HG03378 (cell line): ENCODE results near the gene METRN.
"Not testable (repeated sequence)": the region's sequence is repeated elsewhere in the genome, so short reads cannot be mapped to it uniquely, and the experiment has no call there.

Experiments used
- ATAC-seq: cut with Tn5 transposase; IDR thresholded peaks from one replicate; pipeline ENCODE4 v1.9.1; 2021; ENCODE audit warnings: mild to moderate bottlenecking, moderate library complexity; ENCODE audit not compliant: unreplicated experiment

METRN gene

DNA sequence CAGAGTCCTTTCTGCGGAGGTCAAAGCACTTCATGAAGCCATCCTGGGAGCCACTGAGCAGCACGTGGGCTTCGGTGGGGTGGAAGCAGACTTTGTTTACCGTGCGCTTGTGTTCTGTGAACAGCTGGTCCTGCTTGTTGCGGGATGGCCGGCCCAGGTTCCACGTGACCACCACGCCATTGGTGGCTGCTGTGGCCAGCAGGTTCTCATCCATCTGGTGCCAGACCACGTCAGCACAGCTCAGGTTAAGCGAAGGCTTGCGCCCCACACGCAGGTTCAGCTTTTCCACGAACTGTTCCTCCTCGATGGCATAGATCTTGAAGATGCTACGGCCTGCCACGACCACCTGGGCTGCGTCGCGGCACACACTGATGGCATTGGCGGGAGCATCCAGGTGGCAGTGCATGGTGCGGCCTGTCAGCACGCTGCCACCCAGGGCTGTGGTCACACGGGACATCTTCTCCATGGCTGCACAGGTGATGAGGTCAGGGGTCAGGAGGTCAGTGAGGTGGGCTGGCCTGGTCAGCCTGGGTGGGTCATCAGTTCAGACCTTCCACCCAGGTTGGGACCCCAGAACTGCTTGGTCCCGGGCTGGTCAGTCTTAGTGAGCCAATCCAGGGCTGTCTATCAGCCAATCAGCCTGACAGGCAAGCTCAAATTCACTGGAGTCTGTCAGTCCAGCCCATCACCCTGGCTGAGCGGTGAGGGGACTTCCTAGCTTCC lies 25.6 kb upstream of the METRN start:
- ATAC-seq: no peak

DNA sequence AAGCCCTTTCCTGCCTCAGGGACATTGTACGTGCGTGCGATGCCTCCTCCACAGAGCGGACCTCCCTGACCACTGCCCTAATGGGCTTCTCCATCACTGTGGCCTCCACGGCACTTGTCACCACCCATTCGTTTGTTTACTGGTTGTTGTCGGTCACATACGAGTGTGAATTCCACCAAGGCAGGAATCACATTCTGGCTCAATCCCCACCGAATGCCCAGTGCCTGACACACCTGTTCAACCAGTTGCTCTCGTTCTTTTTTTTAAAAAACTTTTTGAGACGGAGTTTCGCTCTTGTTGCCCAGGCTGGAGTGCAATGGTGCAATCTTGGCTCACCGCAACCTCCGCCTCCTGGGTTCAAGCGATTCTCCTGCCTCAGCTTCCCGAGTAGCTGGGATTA lies 23.7 kb upstream of the METRN start:
- not testable (repeated sequence) for ATAC-seq

DNA sequence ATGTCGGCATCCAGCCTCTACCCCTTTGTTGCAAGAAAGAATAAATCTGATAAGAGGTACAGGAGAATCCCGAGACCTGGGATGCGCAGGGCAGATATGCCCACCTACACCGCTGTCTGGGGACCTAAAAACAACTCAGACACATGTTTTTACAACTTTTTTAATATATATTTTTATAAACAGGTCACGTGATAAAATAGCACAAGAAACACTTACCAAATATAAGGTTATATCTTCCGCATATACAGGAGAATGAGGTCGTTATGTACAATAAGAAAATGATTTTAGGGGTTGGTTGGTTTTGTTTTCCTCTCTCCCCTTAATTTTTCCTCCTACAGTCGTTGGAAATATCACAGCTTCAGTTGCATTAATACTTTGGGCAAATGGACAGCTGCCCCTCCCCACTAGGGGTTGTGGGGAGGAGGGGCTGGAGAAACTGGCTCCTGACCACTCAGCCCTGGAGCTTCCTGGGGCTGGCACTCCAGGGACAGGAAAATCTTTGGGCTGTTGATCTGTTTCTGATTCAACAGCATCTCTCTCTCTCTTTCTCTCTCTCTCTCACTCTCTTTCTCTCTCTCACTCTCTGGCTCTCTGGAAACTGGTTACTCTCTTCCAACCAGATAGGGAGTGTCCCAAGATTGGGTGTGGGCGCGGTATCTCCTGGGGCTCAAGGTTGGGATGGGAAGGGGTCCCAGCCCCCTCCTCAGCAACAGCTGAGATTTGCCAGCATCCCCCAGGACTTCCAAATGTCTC lies 22.4 kb upstream of the METRN start:
- ATAC-seq: no peak

DNA sequence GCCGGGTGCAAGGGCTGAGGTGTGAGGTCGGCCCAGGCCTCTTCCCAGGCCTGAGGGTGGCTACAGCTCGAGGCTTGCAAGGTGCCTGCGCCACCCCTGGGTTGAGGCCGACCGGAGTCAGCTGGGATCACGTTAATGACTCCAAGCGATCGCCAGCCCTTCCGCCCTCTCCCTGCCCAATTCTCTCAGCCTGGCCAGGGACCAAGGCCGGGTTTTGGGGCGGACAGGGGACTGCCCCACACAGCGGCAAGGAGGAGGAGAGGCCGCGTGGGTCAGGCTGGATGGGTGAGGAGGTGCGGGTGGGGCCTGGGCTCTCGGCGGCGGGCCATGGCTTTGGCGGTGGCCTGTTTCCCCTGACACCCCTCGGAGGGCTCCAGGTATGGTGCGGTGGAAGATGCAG lies 21.6 kb upstream of the METRN start:
- ATAC-seq: no peak

DNA sequence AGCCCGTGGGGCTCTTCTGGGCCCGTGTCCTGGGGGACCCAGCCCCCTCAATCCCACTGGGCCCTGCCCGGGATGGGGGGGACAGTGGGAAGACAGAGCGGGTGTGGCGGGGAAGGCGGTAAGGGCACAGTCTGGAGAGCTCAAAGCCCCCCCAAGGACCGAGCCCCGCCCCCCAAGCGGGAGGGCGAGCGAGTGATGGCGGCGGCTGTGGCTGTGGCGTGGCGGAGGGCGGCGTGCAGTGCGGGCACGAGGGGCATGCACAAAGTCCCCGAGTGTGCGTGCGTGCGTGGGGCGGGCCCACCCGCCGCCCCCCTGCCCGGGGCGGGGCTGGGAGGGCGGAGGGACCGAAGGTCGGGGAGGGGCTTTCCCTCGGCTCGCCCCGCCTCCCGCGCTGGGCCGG lies 21.2 kb upstream of the METRN start:
- no peak for ATAC-seq

DNA sequence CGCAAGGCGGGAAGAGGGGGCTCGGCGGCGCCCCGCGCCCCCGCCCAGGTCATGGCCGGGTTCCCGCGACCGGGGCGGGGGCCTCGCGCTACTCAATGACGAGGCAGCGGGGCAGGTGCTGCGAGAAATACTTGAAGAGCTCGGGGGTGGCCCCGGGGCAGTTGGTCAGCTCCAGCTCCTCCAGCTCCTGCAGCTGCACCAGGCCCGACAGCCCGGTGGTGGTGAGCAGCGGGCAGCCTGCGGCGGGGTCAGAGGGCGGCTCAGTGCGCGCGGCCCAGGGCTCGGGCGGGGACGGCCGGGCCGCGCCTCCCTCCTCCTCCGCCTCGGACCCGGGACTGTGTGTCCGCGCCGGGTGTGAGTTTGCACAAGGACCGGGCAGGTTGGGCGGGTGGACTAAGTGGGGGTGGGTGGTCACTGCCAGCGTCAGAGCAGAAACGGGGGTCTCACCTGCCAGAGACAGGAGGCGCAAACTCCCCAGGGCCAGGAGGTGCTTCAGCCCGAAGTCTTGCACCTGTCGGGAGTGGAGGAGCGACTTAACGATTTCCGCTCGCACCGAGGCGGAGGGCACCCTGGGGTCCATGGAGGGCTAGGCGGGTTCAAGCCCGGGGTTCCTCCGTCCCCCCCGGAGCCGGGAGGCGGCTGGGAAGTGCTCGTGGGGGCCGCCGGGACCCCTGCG lies 20.6 kb upstream of the METRN start:
- ATAC-seq: no peak

DNA sequence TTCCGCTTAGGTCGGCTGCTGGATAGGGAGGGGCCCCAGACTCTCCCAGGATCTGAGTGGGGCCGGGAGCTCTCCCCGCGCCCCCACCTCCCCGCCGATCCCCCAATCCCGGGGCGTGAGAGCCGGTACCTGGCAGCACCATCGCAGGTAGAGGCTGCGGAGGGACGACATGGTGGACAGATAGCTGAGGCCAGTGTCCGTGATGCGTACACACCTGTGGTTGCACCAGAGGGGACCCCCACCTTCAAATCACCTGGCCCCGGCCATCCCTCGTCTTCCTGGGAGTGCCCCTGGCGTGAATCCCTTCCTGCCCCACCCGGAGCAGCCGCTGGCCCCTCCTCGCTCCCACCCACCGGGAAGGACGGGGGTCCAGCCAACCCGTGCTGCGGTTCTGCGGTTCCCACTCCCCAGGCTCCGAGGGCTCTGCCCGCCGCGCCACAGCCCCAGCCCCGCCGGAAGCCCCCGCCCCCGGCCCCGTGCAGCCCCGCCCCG lies 20.0 kb upstream of the METRN start:
- ATAC-seq: no peak

DNA sequence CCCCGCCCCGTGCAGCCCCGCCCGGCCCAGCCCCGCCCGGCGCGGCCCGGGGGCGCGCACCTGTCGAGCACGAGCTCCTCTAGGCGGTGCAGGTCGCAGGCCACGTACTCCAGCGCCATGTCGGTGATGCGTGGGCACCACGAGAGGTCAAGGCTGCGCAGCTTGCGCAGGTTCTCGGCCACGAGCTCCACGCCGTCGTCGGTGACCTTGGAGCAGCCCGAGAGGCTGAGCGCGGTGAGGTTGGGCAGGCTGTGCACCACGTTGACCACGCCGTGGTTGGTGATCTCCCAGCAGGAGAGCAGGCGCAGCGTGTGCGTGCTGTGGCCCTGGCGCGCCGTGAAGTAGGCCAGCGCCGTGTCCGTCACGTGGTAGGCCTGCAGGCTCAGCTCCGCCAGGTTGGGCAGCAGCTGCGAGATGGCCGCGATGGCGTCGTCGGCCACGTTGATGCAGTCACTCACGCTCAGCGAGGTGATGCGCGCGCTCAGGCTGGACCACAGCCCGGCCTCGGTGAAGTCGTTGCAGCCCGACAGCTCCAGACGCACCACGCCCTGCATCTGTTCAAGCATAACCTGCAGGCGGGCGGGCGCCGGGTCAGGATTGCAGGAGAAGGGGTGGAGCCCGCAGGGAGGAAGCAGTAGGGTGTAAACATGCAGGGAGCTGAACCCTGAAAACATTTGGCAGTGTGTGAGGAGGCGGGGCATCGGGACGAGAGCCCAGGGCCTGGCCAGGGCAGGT lies 19.4 kb upstream of the METRN start:
- ATAC-seq: no peak

DNA sequence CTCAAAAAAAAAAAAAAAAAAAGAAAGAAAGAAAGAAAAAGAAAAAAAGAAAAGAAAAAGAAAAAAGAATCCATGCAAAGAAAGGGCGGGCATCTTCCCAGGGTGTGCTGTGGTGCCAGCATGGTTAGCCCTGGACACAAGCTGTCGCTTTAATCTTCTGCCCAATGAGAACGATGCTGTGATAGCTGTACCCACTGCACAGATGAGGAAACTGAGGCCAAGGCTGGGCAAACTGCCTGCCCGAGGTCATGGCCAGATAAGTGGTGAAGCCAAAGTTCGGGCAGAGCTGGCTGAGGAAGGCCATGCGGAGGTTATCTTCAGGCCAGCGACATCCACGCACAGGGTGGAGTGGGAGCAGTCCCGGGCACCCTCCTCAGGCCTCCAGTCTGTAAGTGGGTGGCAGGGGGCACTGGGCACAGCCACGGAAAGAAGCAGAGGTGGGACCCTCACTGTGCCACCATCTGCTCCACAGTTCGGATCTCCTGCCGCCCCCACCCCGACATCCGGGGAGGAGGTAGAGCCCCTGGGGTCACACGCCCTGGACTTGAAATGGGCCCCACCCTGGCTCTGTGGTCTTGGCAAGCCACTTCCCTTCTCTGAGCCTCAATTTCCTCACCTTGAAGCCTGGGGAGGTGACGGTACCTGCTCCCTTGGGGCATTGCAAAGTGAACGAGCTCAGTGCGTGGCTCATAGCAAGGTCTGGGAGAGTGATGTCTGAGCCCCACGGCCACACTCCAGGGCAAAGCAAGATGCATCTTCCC lies 15.8 kb upstream of the METRN start:
- ATAC-seq: no peak

DNA sequence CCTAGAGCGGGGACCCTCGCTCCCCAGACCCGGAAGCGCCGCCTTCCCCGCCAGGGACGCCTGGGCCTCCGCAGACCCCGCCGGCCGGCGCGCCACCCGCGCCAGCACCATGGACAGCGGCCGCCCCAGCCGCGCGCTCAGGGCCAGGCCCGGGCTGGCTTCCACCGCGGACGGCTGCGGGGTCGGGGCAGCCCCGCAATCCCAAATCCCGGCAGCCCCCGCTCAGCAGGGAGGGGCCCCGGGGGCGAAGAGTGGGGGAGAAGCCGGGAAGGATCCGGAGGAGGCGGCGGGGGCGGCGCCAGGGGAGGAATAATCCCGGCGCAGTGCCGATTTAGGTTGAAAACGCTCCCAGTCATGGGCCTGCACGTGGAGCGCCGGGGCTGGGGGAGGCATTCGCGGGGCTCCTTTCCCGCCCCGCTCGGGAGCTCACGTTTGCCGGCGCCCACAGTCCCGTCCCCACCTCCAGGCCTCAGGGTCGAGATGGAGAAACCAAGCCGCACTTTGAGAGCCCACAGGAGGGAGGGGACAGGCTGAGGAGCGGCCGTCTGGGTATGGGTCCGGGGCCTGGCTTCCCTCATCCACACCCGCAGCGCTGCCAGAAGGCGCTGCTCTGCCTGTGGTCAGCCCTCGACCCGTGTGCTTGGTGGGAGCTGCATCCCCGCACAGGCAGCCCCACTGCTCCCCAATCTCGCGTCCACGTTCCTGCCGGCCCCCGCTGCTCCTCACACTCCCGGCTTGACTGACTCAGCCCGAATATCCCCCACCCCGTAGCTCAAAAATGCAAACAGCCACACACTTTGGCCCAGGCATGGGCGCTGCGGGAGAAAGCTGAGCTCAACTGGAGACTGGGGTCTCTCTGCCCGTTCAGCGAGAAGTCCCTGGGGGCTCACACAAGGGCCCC lies 14.0 kb upstream of the METRN start:
- no peak for ATAC-seq

DNA sequence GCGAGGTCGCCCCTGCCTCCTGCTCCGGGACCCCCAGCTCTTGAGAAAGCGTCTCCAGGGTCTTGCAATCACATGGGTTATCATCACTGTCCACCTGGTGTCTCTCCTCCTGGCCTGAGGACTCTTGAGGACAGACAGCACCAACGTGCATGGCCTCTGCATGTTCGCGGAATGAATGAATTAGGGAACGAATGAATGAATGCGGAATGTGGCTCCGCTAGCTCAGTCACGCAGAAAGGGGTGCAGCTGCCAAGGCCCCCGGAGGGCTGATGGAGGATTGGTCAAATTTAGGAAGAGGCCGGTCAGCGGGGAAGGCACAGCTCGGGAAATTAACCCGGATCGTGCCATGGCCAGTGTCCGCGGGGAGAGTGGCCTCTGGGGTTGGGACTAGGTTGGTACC lies 12.6 kb upstream of the METRN start:
- no peak for ATAC-seq

DNA sequence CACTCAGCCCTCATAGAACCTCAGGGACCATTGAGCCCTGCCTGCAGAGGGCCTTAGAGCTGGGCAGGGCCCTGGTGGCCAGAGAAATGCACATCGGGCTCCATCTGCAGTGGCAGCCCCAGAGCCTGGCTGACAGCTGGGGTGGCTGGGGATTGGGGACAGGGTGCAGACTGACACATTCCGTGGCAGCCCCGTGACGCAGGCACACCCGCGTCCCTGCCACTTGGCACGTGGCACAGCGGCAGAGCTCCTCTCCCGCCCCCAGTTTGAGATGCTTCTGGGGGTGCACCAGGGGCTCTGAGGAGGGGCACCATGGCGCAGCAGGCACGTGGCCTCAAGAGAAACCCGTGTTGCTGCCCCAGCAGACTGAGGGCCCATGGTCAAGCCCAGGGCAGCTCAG lies 11.5 kb upstream of the METRN start:
- no peak for ATAC-seq

DNA sequence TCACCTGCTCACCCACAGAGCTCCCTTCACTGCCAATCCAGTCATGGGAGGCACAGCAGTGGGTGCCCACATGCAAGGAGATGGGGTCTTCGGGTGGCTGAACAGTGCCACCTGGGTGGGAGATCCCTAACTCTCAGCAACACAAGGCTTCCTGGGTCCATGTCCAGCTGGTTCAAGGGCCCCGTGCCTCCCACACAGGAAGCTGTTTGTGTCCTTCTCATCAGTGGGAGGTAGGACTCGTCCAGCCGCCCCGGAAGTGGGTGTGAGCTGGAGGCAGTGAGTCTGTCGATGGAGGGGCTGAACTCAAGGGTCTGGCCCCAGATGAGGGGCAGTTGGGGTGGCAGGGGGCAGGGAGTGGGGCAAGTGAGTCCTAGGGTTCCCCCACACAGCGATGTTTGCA lies 10.9 kb upstream of the METRN start:
- ATAC-seq: no peak

DNA sequence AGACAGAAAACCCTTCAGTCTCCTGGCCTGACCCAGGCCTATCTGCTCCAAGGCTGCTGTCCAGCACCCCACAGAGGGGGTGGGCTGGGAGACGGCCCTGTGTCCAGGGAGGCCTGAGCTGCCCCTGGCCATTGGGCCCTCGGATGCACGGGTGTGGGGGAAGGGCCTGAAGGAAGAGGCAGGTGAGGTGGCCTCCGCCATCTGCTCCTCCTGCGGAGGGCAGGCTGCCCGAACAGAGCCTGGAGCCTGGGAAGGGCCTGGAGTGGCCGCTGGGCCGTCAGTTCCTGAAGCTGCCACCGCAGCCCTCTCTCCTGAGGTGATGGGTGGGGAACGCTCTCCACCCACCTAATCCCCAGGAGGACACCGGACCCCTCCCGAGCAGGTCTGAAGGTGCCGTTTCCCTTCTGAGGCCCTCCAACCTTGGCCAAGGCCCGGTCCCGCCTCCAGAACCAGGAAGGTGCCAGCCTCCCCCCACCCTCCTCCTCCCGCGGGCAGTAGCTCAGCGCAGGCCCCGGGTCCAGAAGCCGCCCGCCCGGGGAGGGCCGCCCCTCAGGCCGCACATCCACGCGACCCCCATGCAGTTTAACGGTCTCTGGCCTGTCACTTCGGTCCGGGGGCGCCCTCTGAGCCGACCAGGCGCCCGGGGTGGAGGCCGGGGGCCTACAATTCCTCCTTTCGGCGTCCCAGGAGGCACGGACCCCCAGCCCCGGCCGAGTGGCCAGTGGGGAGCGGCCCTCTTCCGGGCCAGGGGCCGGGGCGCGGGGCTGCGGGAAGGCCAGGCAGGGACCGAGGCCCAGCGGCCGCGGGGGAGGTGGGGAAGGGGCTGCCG lies 10.2 kb upstream of the METRN start:
- ATAC-seq: no peak

DNA sequence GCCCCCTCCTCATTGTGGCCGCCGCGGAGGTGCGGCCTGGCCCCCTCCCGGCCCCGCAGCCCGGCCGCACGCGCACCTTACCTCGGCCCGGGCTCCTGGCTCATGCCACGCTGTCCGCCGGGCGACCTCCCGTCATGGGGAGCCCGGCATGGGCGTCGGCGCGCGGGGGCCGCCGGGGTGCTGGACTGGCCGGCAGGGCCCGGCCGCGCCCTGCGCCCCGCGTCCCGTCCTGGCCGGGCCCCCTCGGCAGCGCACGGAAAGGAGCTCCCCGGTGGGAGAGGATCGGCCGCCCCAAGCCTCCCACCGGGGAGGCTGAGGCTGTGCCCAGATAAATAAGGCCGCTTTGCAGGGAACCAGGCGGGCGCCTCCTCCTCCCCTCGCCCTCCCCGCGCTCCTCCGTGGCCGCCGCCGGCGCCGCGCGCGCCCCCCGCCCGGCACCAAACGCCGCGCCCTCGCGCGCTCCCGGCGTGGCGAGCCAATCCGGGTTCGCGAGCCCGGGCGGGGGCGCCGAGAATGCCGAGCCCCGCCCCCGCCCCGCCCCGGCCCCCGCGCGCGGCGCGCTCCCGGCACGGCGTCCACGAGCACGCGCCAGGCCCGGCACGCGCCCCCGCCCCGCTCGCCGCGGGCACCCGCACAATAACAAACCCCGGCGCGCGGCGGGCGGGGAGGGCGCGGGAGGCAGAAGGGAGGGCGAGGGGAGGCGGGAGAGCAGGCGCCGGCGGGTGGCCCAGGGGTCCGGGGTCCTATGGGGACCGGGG lies 9.3 kb upstream of the METRN start, which contains the start of gene FBXL16:
Gene FBXL16 (minus strand): TSS at position 371 of the 758 bp plus-strand sequence. CDS start 8,396 bp downstream, outside the sequence.
- no peak for ATAC-seq

DNA sequence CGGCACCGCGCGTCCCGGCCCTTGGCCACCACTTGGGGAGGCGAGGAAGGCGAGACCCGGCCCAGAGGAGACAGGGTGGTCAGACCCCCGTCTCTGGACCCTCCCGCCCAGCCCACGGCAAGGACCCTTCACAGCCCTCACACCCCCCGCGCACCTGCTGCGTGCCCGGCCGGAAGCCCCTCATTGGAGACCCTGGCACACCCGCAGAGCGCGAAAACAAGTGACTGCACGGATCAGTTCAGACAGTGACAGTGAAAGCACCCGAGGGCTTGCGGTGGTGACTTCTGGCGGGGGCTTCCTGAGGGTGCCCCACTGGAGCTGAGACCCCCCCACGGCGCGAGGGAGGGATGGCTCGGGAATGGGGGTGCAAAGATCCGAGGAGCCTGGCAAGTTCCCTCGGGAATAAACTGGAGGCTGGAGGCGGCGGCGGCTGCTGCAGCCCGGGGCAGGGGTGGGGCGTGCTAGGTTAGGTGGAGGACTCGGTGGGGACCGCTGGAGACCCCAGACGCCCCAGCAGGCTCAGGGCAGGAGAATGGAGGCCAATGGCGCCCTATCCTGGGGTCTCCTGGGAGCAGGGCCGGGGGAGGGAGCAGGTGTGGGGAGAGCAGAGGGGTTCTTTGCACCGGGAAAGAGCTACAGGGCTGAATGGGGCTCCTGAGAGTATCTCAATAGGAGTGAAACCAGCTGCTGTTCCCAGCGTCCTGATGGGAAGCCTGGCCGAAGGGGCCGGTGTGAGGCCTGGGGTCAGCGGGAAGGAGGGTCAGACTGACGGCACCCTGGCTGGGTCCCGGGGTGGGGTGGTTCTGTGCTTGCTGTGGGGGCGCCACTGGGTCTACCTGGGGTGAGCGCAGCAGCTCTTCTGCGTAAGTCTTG lies 8.5 kb upstream of the METRN start:
- ATAC-seq: no peak

DNA sequence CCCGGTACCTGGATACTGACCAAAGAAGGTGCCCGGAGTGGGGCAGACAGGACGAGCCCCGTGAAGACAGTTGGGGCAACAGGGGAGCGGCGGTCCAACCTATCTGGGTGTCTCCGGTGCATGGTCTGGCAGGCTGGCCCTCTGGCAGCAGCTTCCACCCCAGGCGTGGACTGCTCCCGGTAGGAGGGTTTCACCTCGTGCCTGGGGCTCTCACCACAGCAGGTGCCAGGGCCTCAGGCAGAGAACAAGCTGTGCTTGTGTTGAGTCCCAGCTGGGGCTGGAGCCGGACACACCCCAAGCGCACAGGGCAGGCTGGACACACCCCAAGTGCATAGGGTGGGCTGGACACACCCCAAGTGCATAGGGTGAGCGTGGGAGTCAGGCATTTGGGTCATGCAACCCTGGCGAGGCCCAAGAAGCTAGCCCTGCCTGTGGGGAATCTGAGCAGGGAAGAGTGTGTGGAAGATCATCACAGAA lies 7.8 kb upstream of the METRN start:
- no peak for ATAC-seq
